ENCODE measurements around the gene PSKH1.
"Not testable (repeated sequence)": the region's sequence is repeated elsewhere in the genome, so short reads cannot be mapped to it uniquely, and the experiment has no call there.

Gene PSKH1

GRCh38 chr16:67858500-67858899 lies 34.6 kb upstream of the PSKH1 start:
- Mint-ChIP-seq H3K27me3 (no peaks in the 10 kb centered on the region), H3K36me3 (peaks cover 6% of the 10 kb centered on the region), H3K9me3 (no peaks in the 10 kb centered on the region), H3K4me1 (peaks cover 10% of the 10 kb centered on the region), H3K4me3 (no peak overlapping the region), H3K27ac (no peak overlapping the region)
- CTCF ChIA-PET, result interaction anchor here (0.7 to 1.2 kb wide), 2 partner anchors 26 to 43 kb away, joined by 4 to 6 read pairs; no protein-coding TSS in a partner anchor
- DNase-seq, result no peak

- peaks cover 7% of the 10 kb centered on the region for H3K4me1 Mint-ChIP-seq
- peaks cover 9% of the 10 kb centered on the region for H3K36me3 Mint-ChIP-seq
- CTCF ChIA-PET, result interaction anchor here (0.7 to 8.6 kb wide), 3 partner anchors 7 to 193 kb away, joined by 3 to 82 read pairs (median 4); partner anchors contain the start of genes C16orf86 and ENKD1
- DNase-seq, result no peak
- H3K9me3 Mint-ChIP-seq, result no peaks in the 10 kb centered on the region
- H3K27ac Mint-ChIP-seq, result peak overlapping the region; percentile 30
- no peak overlapping the region for H3K4me3 Mint-ChIP-seq
- H3K27me3 Mint-ChIP-seq, result no peaks in the 10 kb centered on the region
Measured at GRCh38 chr16:67860589-67861398, 32.3 kb upstream of the PSKH1 start.

GRCh38 chr16:67861877-67862276 lies 31.2 kb upstream of the PSKH1 start:
- H3K27me3 Mint-ChIP-seq, result no peaks in the 10 kb centered on the region
- H3K4me3 Mint-ChIP-seq, result no peak overlapping the region
- no peaks in the 10 kb centered on the region for H3K9me3 Mint-ChIP-seq
- DNase-seq, result no peak
- H3K36me3 Mint-ChIP-seq, result peaks cover 9% of the 10 kb centered on the region
- peak overlapping the region; percentile 86 for H3K27ac Mint-ChIP-seq
- H3K4me1 Mint-ChIP-seq, result peaks cover 6% of the 10 kb centered on the region
- CTCF ChIA-PET, result interaction anchor here (0.9 to 8.6 kb wide), 5 partner anchors 21 to 315 kb away, joined by 3 to 82 read pairs (median 4); partner anchors contain the start of genes C16orf86 and ENKD1

GRCh38 chr16:67862623-67863583 lies 30.2 kb upstream of the PSKH1 start:
- H3K27ac Mint-ChIP-seq, result no peak overlapping the region
- CTCF ChIA-PET, result interaction anchor here (0.5 to 8.6 kb wide), 6 partner anchors 20 to 316 kb away, joined by 3 to 82 read pairs (median 4); no protein-coding TSS in a partner anchor
- no peaks in the 10 kb centered on the region for H3K27me3 Mint-ChIP-seq
- no peak for DNase-seq
- H3K4me3 Mint-ChIP-seq, result no peak overlapping the region
- H3K36me3 Mint-ChIP-seq, result peaks cover 9% of the 10 kb centered on the region
- no peaks in the 10 kb centered on the region for H3K9me3 Mint-ChIP-seq
- H3K4me1 Mint-ChIP-seq, result peaks cover 3% of the 10 kb centered on the region

- H3K36me3 Mint-ChIP-seq, DNase-seq, H3K4me1 Mint-ChIP-seq, H3K9me3 Mint-ChIP-seq, H3K27me3 Mint-ChIP-seq, H3K4me3 Mint-ChIP-seq, H3K27ac Mint-ChIP-seq: not testable (repeated sequence)
- CTCF ChIA-PET, result interaction anchor here (6.0 to 8.6 kb wide), 2 partner anchors 19 to 48 kb away, joined by 16 to 82 read pairs; no protein-coding TSS in a partner anchor
Measured at GRCh38 chr16:67864044-67864443, 29.0 kb upstream of the PSKH1 start.

- H3K4me1 Mint-ChIP-seq, result no peaks in the 10 kb centered on the region
- H3K4me3 Mint-ChIP-seq, result no peak overlapping the region
- no peaks in the 10 kb centered on the region for H3K9me3 Mint-ChIP-seq
- H3K36me3 Mint-ChIP-seq, result peaks cover 9% of the 10 kb centered on the region
- H3K27ac Mint-ChIP-seq, result no peak overlapping the region
- CTCF ChIA-PET, result interaction anchor here (1.0 to 8.6 kb wide), 4 partner anchors 19 to 343 kb away, joined by 3 to 82 read pairs (median 11); no protein-coding TSS in a partner anchor
- no peak for DNase-seq
- H3K27me3 Mint-ChIP-seq, result no peaks in the 10 kb centered on the region
Measured at GRCh38 chr16:67864594-67864993, 28.5 kb upstream of the PSKH1 start.

- H3K27me3 Mint-ChIP-seq, result no peaks in the 10 kb centered on the region
- H3K36me3 Mint-ChIP-seq, result peaks cover 9% of the 10 kb centered on the region
- CTCF ChIA-PET, result interaction anchor here (0.6 to 8.6 kb wide), 6 partner anchors 18 to 344 kb away, joined by 3 to 82 read pairs (median 8); no protein-coding TSS in a partner anchor
- H3K4me1 Mint-ChIP-seq, result no peaks in the 10 kb centered on the region
- no peak overlapping the region for H3K4me3 Mint-ChIP-seq
- DNase-seq, result peak; percentile 52
- H3K9me3 Mint-ChIP-seq, result no peaks in the 10 kb centered on the region
- no peak overlapping the region for H3K27ac Mint-ChIP-seq
Measured at GRCh38 chr16:67865318-67865717, 27.7 kb upstream of the PSKH1 start.

GRCh38 chr16:67868290-67868689 lies 24.8 kb upstream of the PSKH1 start:
- no peak for DNase-seq
- Mint-ChIP-seq H3K9me3 (no peaks in the 10 kb centered on the region), H3K36me3 (peaks cover 11% of the 10 kb centered on the region), H3K27me3 (no peaks in the 10 kb centered on the region), H3K4me1 (peaks cover 8% of the 10 kb centered on the region), H3K27ac (peak overlapping the region; percentile 4), H3K4me3 (no peak overlapping the region)
- CTCF ChIA-PET, result interaction anchor here (0.6 to 8.6 kb wide), 3 partner anchors 8 to 60 kb away, joined by 3 to 82 read pairs (median 4); no protein-coding TSS in a partner anchor

- no peak overlapping the region for H3K4me3 Mint-ChIP-seq
- CTCF ChIA-PET, result interaction anchor here (1.1 to 2.6 kb wide), 2 partner anchors 14 to 53 kb away, joined by 4 to 11 read pairs; no protein-coding TSS in a partner anchor
- H3K36me3 Mint-ChIP-seq, result peaks cover 12% of the 10 kb centered on the region
- H3K27me3 Mint-ChIP-seq, result no peaks in the 10 kb centered on the region
- H3K9me3 Mint-ChIP-seq, result no peaks in the 10 kb centered on the region
- peak overlapping the region; percentile 19 for H3K27ac Mint-ChIP-seq
- peaks cover 19% of the 10 kb centered on the region for H3K4me1 Mint-ChIP-seq
- no peak for DNase-seq
Measured at GRCh38 chr16:67869653-67870052, 23.4 kb upstream of the PSKH1 start.

- no peak for DNase-seq
- peak overlapping the region; percentile 49 for H3K27ac Mint-ChIP-seq
- no peak overlapping the region for H3K4me3 Mint-ChIP-seq
- peaks cover 16% of the 10 kb centered on the region for H3K36me3 Mint-ChIP-seq
- no peaks in the 10 kb centered on the region for H3K27me3 Mint-ChIP-seq
- H3K9me3 Mint-ChIP-seq, result no peaks in the 10 kb centered on the region
- CTCF ChIA-PET, result interaction anchor here (0.7 to 2.6 kb wide), 5 partner anchors 11 to 350 kb away, joined by 3 to 11 read pairs (median 4); no protein-coding TSS in a partner anchor
- H3K4me1 Mint-ChIP-seq, result peaks cover 33% of the 10 kb centered on the region
Measured at GRCh38 chr16:67871256-67871655, 21.8 kb upstream of the PSKH1 start.

GRCh38 chr16:67872131-67872630 lies 20.9 kb upstream of the PSKH1 start:
- H3K4me1 Mint-ChIP-seq, result peaks cover 34% of the 10 kb centered on the region
- DNase-seq, result no peak
- no peaks in the 10 kb centered on the region for H3K27me3 Mint-ChIP-seq
- H3K9me3 Mint-ChIP-seq, result no peaks in the 10 kb centered on the region
- H3K36me3 Mint-ChIP-seq, result peaks cover 24% of the 10 kb centered on the region
- peak overlapping the region; percentile 90 for H3K27ac Mint-ChIP-seq
- CTCF ChIA-PET, result interaction anchor here (1.0 to 2.6 kb wide), 4 partner anchors 10 to 351 kb away, joined by 3 to 11 read pairs (median 4); no protein-coding TSS in a partner anchor
- peak overlapping the region; percentile 91 for H3K4me3 Mint-ChIP-seq

- H3K4me1 Mint-ChIP-seq, result peaks cover 34% of the 10 kb centered on the region
- no peaks in the 10 kb centered on the region for H3K27me3 Mint-ChIP-seq
- peak; percentile 91 for DNase-seq
- no peaks in the 10 kb centered on the region for H3K9me3 Mint-ChIP-seq
- H3K27ac Mint-ChIP-seq, result peak within 1 kb of the TSS; percentile 90
- H3K36me3 Mint-ChIP-seq, result peaks cover 29% of the 10 kb centered on the region
- H3K4me3 Mint-ChIP-seq, result peak within 1 kb of the TSS; percentile 91
- CTCF ChIA-PET, result interaction anchor here (0.8 to 1.9 kb wide), 8 partner anchors 11 to 352 kb away, joined by 4 to 6 read pairs (median 4); partner anchors contain the start of gene NRN1L
Measured at GRCh38 chr16:67872631-67873434, 20.2 kb upstream of the PSKH1 start, which contains the start of gene EDC4. Gene EDC4 (plus strand): TSS chr16:67873052. CDS start chr16:67873262, 210 bp downstream.
